NCI-H146 treated with DMSO at 0.1 percent for 48 hours (cell line): ENCODE data around the gene TSPAN9.

ENCODE experiments used
- DNase-seq: peaks from one replicate; lab custom pipeline; 2025; ENCODE audit not compliant: unreplicated experiment; lab: John Stamatoyannopoulos, UW

TSPAN9 gene

DNA sequence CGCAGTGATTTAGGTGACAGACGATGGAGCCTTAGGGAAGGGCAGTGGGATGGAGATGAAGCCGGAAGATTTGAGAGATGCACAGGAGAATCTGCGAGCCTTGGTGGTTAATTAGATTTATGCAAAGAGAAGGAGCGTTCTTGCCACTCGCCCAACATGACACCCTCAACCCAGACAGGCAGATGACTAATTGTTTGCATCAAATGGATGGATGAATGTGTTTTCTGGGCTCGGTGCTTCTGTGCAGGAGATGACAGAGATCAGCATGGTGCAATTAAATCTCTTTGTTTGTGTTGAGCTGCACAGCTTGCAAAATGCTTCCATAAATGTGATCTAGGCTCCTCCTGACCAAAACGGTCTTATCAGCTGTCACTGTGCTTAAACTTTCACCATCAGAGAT is 211.5 kb downstream of the TSPAN9 start:
- peak; percentile 73 for DNase-seq

DNA sequence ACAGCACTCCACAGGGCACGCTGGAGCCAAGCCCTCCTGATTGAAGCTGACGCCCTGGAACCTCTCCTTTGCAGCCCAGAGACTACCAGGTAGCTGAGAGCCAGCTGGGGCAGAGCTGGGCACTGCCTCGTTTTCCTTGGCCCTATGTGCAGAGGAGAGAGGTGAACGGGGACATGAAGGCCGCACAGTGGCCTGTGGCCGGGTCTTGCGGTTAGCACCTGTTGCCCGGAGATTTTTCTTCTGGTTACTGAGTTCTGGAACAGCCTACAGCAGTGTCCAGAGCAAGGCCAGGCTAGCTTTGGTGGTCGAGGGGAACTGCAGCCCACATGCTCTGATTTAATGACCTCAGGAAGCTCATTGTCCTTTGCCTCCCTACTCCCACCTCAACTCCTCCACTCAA is 212.5 kb downstream of the TSPAN9 start:
- no peak for DNase-seq

DNA sequence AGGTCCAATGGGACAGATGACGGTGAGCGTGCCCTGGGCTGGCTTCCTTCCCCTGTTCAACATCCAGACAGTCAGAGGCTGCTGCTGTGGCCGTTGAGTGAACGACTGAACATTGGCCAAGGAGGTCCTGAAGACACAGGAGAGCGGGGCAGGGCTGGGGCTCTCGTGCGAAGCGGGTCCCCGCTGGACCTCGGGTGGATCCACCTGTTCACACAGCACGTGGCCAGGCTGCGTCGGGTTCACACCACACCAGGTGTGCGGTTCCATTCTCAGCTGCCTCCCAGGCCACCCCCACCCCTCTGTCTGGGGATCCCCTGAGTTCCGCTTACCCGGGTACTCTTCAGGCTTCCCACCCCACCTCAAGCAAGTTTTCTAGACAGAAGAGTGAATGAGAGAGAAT is 214.8 kb downstream of the TSPAN9 start:
- no peak for DNase-seq

DNA sequence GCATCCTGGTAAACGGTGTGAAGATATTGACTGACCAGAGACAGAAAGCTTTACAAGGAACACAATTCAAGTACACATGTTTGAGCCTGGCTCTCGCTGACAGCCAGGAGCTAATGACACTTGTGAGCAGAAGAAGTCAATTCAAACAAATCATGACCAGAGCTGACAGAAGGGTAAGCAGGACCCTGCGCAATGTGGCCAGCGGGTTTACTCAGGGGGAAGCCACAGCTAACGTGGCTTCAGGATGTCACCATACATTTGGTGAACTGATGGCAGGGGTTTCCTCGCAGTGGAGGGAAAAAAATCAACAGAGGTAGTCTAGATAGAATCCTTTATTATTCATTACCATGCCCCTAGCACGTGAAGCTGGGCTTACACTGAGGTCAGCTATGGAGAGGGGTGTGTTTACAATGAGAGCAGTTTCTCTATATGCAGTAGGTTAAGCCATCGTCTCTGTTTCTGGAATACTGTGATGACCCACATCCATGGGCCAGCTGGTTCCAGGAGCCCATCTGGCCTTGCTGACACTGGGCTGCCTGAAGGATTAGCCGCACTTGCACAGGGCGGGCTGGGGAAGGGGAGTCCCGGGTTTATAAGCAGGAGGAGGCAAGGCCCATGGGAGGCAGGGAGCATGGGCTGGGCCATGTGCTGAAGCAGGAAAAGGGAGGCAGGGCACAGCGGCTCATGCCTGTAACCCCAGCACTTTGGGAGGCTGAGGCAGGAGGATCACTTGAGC is 215.7 kb downstream of the TSPAN9 start:
- DNase-seq = no peak

DNA sequence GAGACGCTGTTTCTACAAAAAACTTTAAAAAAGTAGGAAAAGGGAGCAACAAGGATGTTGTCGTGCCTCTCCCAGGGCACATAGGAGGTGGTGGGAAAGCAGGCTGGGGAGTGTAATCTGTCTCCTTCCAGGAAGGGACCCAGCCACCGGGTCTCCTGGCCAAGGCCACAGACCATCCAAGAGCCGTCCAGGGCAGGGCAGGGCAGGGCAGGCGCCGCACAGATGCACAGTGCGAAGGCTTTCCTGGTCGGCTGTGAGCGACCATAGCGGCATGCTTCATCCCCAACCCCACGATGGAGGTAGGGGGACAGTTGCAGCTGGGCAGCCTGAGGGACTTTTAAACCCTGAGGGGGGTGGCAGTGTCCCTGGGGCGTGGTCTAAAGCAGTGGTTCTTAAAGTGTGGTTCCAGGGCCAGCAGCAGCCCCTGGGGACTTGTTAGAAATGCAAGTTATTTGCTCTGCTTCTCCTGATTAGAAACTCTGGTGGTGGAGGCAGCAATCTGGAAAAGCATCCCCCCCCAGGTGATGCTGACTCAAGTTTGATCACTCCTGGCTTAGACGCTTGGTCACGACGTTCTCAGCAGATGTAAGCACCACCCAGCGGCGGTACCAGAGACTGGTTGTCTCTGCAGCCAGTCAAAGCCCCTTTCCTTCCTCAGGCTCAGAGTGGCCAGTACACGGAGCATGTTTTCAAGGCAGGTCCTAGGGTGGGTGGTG is 216.4 kb downstream of the TSPAN9 start:
- DNase-seq = no peak

DNA sequence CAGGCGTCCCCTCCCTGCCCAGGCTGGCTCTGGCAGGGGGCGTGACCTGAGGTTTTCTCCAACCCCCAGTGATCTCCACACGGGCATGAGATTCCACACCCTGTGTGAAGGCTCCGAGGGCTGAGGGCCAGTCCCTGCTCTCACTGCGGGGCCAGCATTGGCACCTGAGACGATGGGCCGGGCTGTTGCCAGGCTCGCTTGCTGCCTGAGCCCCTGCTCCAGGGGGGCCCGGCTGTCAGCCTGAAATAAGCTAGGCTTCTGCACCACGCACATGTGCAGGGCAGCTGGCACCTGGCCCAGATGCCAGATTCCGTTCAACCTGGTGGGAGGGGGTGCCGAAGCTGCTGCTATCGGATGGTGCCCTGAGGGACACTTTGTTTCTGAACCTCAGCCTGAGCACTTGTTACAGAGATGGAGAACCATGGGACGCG is 217.3 kb downstream of the TSPAN9 start:
- DNase-seq = no peak

DNA sequence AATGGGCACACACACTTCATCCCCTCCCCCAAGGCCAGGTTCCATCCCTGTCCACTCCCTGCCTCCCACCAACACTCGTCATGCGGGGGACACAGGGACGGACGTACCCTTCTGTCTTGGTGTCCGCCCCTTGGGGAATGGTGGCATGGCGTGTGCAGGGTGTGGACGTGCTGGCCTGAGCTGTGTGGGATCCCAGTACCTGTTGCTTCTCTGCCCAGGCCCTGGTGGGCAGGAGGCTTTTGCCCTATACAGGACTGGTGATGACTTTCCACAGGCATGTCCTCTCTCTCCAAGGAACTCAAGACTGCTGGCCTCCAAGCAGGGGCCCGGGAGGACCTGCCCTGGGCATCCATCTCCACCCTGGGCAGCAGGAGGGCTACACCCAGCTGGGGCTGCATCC is 218.0 kb downstream of the TSPAN9 start:
- no peak for DNase-seq

DNA sequence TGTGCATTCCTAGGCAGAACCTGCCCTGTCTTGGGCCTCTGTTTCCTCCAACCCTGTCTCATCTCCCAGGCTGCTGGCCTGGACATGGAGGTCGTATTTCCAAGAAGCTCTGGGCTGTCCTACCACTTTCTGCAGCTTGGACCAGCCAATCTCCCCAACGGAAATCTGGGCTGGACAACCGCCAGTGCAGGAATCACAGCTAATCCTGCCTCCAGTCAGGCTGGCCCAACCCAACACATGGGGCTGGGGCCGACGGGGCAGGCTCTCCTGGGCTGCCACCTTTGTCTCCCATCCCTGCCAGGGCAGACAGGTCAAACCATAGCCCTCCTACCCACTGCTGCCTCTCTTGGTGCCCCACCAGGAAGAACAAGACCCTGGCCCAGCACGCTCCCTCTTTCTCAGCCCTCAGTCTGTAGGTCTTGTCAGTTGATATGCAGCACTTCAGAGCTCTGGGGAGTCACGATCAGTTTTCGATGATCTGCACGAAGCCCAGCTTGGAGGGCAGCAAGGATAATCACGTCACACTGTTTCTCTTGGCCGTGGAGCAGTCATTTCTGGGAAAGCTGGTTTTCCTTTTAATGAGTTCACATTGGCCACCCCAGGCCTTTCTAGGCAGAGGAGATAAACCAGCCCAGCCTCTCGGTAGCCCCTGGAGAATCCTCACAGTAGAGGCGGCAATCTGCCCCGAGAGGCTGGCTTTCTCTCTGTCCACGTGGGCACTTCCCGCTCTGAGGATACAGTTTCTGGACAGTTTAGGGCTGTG is 218.6 kb downstream of the TSPAN9 start:
- DNase-seq = no peak

DNA sequence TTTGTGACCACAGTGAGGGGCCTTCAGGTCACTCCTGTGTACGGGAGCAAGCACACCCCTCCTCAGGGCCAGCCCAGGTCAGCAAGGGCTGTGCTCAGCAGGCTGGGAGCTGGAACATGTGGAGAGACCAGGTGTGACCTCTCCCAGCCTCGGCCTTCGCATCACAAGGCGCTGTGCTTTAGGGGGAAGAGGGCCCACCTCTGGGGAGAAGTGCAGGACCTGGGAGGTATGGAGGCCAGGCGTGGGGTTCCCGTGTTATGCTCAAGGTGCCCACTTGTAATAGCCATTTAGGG is 219.2 kb downstream of the TSPAN9 start:
- DNase-seq = no peak

DNA sequence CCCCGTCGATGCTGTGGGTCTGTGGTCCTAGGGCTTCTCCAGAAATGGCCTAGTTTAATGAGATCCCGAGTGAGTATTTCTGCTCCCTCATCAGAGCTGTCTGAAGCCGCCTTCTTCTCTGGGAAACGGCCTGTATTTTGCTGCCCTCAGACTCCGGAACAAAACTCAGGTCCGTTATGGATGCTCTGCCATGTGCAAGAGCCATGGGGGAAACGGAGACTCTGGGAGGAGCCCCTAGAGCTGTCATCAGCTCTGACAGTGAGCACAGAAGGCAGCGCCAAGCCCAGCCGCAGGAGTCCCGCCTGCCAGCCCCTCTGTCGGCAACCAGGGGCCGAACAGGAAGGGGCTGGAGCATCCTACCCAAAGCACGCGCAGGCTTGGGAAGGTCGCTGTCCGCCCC is 221.4 kb downstream of the TSPAN9 start:
- no peak for DNase-seq

DNA sequence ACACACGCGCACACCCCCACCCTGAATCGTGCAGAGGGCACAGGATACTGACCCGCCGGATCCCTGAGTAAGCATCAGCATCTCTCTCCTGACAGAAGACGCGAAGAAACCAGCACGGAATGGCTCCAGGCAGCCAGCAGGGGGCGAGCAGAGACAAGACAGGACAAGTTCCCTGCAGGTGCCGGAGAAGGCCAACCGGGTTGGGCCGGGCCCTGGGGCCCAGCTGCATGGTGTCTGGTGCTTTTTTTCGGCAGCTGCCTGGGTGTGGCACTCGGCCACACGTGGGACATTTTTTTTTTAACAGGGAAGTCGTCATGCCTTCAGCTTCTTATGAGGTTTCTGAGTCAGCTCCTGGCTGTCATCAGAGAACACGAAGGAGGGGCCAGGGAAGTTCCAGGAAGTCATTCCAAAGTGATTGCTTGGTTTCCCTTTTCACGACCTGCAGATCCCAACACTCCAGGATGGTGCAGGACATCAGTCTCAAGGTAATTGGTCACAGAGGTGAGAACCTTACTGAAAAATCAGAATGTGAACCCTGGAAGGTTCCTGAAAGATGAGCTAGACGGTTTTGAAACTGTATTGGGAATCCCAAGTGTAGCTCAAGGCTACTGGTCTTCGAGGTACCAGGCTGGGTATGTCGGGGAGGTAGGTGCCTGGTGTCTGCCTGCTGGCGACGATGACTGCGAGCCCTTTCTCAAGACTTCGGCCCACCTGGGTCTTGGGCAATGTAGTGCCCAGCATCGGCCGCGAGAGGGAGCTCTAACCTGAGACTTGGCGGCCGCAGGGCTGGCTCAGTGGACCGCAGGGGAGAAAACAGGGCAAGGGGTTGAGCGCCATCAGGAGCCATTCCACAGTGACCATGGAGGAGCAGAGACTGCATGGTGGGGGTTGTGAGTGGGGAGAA is 223.0 kb downstream of the TSPAN9 start:
- DNase-seq = peak; percentile 84

DNA sequence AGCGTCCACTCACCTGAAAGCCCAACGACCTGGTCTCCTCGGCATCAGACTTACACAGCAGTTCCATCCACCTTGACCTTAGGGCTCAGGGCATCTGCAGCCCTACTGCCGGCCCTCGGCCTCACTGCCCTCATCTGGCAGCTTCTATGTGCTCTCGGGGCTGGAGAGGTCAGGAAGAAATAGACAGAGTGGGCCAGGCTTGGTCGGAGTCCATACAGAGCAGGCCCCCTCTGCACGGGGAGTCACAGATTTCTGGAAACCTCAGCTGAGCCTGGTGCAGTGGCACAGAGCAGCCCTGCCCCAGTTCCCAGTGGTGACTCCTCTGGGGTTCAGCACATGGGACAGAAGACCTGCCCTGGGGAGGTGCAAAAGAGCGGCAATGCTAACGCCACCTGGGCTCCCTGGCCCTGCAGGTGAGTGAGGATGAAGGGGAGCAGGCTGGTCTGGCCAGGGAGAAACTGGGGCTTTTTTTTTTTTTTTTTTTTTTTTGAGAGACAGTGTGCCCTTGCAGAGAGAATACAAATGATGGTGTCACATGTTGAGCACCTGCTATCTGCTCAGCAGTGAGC is 223.7 kb downstream of the TSPAN9 start:
- DNase-seq = no peak

DNA sequence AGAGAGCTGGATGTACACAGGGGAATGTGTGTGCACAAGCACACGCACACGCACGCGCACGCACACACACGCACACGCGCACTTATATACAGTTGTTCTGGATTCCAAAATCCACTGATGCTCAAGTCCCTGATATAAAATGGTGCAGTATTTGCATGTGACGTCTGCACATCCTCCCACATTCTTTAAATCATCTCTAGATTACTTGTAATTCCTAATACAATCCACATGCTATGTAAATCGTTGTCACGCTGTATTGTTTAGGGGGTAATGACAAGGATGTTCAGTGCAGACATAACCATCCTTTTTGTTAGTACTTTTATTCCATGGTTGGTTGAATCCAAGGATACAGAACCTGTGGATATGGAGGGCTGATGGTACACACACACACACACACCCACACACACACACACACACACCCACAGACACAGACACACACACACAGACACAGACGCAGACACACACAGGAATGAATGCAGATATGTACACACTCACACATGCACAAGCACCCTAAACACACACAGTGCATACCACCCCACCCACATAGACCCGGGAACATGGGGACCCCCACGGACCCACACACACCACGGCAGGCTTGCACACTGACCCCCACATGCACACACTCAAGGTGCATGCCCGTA is 225.3 kb downstream of the TSPAN9 start:
- no peak for DNase-seq

DNA sequence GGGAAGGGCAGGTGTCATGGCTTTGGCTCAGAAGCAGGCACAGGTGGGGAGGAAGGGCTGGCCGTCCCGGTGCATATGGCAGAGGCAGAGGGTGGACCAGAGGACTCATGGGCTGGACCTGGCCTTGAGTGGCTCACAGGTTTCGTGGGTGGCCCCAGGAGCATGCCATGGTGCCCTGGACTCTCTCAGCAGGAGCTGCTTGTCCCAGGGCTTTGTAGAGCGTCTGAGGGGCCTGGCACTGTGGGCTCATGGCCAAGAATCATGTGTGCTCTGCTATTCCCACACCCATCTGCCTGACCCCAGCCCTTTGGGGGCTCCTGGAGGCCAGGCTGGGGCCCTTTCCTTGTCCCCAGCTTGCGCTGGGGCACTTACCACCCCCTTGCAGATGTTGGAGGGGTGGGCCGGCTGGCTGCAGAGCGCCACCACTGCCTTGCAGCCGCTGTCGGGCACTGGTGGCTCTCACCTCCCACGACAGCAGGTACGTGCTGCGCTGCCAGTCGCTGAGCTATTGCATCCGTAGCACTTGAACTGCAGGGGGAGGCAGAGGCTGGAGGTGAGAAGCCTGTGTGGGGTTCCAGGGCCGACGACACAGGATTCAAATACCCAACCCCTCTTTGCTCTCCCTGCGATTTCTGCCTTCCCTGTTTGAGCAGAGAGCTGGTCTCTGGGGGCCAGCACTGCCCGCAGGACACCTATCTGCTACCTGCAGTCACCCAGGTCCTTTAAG is 226.4 kb downstream of the TSPAN9 start:
- DNase-seq = no peak

DNA sequence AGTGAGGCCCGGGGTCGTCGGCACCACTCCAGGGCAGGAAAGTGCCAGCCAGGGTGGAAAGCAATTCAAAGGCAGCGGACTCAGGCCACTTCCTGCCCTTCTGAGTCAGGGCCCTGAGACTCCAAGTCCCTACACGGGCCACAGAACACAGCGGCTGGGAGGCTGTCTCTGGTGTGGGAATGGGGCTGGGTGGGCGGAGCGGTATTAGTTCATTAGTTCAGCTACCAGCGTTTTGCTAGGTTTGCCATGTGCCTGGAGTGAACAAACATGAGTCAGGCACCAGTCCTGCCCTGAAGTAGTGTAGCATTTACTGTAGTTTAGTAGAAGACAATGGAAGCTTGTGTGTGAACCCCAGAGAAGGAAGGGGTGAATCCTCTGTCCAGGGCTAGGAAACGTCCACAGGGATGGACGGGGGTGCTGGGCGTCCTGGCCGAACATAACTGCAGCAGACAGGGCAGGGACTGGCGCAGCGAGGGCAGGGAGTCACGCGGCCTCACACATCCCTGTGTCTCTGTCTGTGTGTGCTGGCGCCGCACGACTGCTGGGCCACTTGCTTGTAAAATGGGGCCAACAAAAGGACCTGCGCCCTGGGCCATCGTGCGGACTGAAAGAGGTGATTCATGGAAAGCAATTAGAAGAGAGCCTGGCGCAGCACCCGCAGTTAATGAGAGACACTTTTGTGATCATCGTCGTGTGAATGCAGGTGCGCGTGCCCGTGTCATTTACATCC is 227.4 kb downstream of the TSPAN9 start:
- peak; percentile 98 for DNase-seq

DNA sequence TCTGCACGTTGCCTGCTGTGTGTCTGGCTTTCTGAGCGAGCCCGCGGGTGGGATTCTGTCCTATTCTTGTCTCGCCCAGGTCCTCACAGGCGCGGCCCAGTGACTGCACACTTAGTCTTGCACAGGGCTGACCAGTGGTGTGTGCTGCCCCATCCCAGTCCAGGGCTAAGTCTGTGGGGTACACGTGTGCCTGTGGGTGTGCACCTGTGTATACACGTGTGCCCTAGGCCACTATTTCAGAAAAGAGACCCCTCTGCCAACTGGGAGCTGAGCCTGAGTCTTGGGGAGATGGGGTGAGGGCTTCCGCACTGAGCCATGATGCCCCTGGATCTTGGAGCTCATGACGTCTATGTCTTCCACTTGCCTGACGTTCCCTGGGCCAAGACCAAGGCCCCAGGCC is 228.3 kb downstream of the TSPAN9 start:
- DNase-seq = no peak

DNA sequence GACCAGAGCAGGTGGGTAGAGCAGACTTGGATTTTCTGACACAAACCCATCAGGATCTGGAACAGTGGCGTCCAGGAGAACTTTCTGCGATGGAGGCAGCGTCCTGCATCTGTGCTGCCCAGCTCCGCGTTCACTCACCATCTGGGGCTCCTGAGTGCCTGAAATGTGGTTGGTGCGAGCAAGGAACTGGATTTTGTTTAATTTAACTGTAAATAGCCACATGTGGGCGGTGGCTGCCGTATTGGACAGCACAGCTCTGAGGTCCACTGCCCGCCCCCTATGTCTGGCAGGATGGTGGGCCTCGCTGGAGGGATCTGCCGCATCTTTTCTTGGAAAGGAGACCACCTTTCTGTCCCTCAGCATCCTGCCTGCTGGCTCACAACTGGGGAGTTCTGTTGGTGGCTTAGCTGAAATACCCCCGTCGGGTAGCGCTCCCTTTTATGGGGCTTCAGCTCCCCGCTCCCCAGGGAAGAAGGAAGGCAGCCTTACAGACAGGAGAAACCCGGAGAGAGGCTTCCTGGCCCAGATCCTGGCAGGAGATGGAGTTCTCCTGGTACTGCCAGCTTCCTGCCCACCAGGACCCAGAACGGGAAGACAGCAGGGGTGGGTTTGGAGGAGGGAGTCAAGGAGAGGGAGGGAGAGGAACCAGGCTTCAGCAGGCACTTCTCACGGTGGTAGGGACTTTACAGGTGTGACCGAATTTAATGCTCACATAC is 228.9 kb downstream of the TSPAN9 start:
- no peak for DNase-seq

DNA sequence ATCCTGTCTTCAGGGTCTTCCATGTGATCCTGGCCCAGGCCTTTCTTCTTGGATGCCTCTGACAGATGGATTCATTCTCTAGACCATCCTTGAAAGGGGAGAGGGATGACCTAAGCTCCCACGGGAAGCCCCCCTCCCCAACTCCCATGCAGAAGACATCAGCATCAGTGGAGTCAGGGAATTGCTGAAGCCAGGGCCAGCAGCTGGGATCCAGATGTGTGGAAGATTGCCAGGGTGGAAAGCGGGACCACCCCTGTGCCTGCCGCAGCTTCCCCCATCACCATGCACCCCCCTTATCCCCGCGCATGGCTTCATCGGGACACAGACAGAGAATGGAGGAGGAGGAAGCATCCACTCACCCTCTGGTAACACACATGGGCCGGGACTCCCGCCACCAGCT is 230.2 kb downstream of the TSPAN9 start:
- no peak for DNase-seq
